ENCODE measurements around the gene PCCA.
"Not testable (repeated sequence)": the region's sequence is repeated elsewhere in the genome, so short reads cannot be mapped to it uniquely, and the experiment has no call there.

DNA sequence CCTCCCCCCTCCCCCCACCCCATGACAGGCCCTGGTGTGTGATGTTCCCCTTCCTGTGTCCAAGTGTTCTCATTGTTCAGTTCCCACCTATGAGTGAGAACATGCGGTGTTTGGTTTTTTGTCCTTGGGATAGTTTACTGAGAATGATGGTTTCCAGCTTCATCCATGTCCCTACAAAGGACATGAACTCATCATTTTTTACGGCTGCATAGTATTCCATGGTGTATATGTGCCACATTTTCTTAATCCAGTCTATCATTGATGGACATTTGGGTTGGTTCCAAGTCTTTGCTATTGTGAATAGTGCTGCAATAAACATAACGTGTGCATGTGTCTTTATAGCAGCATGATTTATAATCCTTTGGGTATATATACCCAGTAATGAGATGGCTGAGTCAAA is 229.6 kb downstream of the PCCA start:
- TF ChIP-seq, protein P1, sequence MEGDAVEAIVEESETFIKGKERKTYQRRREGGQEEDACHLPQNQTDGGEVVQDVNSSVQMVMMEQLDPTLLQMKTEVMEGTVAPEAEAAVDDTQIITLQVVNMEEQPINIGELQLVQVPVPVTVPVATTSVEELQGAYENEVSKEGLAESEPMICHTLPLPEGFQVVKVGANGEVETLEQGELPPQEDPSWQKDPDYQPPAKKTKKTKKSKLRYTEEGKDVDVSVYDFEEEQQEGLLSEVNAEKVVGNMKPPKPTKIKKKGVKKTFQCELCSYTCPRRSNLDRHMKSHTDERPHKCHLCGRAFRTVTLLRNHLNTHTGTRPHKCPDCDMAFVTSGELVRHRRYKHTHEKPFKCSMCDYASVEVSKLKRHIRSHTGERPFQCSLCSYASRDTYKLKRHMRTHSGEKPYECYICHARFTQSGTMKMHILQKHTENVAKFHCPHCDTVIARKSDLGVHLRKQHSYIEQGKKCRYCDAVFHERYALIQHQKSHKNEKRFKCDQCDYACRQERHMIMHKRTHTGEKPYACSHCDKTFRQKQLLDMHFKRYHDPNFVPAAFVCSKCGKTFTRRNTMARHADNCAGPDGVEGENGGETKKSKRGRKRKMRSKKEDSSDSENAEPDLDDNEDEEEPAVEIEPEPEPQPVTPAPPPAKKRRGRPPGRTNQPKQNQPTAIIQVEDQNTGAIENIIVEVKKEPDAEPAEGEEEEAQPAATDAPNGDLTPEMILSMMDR (IDR thresholded peaks at IDR 0.05) = not testable (repeated sequence)
- TF ChIP-seq POLR2A (IDR thresholded peaks at IDR 0.05) = not testable (repeated sequence)

Data from adrenal gland (tissue), 5 donors.